NCI-H2227 (cell line): ENCODE data around the gene TXNDC12.

Experiments used
- DNase-seq: peaks from one replicate; lab custom pipeline; 2025; ENCODE audit not compliant: unreplicated experiment; lab: John Stamatoyannopoulos, UW

The TXNDC12 gene

DNA sequence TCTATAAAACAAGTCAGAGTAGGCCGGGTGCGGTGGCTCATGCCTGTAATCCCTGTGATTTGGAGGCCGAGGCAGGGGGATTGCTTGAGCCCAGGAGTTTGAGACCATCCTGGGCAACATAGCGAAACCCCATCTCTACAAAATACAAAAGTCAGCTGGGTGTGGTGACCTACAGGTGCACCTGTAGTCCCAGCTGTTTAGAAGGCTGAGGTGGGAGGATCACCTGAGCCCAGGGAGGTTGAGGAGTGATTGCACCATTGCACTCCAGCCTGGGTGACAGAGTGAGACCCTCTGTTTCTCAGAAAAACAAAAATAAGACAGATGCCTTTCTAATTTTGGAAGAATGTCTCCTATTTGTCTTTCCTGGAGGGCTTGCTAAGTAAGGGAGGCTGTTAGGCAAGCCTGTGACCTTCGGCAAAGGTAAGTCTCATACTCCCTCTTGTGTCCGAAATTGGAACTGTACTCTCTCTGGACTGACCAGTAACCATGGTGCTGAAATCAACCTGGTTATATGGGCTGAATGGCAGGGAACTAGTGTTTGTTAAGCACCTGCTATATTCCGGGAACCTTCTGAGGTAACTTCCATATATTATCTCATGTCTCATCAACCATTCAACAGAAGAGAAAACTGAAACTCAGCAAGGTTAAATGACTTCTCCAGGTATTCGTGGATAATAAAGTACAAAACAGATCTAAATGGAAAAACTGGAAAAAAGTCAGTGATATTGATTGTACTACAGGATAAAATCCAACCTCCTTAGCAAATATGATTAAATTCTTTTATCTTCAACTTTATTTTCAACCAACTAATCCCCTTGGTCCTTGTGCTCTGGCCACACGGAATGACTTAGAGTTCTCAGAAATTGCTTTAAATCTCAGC, 52.7 kb downstream of the TXNDC12 start:
- peak; percentile 93 for DNase-seq

DNA sequence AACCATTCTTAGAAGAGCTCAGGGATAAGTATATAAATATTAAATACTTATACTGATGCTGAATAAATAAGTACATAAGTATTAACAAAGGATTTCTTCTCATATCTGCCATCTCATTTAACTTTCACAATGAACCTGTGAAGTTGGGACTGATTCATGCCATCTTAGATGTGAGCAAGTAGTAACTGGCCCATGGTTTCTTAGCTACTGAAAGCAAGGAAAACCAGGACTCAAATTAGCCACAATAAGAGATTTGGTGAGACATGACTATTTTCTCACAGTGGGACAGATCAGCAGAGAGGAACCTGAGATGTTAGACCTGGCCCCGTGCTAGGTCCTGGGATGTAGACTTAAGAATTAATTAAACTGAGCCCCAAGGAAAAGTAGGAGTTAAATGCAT, 56.3 kb downstream of the TXNDC12 start:
- no peak for DNase-seq

DNA sequence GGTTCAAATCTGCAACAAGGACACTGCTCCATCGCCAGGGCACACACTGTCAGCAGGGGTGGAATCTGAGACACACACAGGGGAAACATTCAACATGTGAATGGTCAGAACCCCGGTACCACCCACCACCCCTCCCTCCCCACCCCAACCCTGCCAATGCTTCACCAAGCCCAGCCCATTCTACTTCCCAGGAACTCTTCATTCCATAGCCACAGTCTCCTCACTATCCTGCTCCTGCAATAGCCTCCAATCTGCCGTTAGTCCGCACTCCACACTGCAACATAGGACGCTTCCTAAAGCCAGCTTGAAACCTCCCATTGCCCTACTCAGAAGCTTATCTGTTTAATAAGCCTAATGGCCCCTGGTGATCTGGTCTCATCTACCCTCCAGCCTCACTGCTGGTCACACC, 57.0 kb downstream of the TXNDC12 start:
- DNase-seq = no peak

DNA sequence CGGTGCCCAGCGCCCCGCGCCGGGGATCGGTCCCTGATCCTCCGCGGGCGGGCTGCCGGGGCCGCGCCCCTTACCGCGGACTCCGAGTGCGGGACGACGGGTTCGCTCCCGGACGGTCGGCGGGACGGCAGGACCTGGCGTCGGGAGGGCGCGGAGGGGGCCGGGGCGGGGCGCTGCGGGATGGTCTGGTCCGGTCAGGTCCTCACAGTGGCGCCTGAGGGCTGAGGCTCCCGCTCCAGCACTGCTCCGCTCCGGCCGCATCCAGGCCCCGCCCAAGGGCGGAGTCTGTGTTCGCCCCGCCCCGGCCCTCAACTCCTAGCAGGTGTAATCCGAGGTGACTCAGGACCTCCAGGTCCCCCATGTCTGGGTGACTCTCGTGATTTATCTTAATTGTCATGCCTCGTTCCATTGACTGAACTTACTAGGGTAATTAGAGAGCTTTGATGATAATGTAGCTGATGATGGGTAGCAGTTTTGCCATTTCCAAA, 64.5 kb downstream of the TXNDC12 start, which contains the start of gene RAB3B:
TSS of gene RAB3B (minus strand) at position 223 of the 488 bp plus-strand sequence. CDS start 13,583 bp downstream, outside the sequence.
- DNase-seq = peak; percentile 85

DNA sequence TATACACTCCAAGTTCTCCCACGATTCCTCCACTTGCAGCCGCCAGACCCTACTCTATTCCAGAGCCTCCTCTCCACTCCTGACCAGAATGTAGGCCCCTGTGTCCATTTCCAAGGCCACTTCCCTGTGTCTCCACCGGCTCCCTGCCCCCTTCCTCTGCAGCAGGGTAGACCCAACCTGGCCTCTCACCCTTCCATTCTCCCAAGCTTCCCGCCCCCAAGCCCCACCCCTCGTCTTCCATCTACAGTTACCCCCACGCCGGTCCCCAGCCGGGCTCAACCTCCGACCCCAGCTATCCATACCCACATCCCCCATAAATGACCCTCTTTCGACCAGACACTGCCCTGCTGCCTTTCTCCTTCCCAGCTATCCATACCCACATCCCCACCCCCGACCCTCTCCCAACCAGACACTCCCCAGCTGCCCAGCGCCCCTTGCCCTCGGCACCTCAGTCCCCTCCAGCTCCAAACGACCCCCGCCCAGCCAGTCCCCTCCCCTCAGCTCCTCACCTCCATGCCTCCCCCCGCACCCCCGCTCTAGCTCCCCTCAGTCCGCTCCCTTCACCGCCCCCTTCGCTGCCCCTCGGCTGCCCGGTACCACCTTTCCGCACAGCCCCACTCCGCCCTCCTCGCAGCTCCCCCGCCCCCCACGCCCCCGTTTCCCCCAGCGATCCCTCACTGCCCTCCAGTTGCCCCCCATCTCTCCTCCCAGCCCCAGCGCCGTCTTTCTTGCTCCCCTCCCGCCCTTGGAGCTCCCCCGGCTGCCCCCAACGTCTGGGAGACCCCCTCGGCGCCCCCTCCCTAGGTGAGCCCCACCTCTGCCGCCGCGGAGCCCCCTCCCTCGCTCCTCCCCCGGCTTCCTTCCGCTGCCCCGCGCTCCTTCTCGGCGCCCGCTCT, 65.2 kb downstream of the TXNDC12 start:
- no peak for DNase-seq

DNA sequence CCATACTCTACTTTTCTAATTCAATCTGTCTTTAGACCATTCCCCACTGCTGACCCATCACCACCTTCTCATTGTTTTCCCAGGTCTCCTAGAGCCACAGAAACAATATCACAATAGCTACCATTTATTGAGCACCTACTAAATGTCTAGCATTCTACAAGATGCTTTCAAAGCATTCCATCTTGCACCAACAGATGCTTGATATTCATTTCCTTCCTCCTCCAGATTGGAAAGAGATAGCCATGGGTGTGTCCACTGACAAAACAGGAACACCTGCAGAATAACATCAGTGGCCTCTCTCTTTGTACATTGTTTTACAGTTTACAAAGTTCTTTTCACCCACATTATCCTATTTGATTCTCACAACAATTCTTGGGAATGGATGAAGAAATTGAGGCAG, 66.7 kb downstream of the TXNDC12 start:
- no peak for DNase-seq

DNA sequence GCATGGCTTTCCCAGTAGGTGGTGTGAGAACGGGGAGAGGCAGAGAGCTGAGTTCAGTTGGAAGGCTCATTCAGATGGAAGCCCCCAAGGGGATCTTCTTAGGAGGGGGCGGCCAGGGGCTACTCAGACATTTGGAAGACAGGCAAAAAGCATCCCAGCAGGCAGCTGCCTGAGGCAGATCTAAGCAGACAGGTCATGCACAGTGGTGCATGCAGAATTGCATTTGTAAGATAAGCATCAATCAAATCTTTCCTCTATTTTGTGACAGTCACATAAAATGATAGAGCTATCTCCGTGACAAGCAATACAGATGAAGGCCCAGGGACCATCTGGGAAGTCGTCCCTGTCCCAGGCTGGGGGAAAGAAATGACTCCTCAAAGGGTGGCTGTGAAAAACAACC, 68.3 kb downstream of the TXNDC12 start:
- DNase-seq = no peak

DNA sequence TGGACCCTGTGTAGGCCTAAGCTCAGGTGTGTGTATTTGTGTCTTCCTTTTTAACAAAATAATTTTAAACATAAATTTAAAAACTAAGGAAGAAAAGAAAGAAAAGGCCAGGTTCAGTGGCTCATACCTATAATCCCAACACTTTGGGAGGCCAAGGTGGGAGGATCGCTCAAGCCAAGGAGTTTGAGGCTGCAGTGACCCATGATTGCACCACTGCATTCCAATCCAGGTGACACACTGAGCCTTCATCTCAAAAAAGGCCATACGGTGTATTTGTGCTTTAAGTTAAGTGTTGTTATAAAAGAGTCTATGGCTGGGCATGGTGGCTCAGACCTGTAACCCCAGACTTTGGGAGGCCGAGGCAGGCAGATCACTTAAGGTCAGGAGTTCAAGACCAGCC, 72.8 kb downstream of the TXNDC12 start:
- no peak for DNase-seq

DNA sequence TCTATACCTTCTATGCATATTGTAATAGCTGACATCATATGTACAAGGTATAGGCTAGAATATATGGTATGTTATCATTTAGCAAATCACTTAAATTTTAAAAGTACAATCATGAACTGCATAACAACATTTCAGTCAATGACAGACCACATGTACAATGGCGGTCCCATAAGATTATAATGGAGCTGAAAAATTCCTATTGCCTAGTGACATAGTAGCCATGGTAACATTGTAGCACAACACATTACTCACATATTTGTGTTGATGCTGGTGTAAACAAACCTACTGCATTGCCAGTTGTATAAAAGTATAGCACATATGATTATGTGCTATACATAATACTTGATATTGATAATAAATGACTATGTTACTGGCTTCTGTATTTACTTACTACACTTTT, 73.4 kb downstream of the TXNDC12 start:
- no peak for DNase-seq

DNA sequence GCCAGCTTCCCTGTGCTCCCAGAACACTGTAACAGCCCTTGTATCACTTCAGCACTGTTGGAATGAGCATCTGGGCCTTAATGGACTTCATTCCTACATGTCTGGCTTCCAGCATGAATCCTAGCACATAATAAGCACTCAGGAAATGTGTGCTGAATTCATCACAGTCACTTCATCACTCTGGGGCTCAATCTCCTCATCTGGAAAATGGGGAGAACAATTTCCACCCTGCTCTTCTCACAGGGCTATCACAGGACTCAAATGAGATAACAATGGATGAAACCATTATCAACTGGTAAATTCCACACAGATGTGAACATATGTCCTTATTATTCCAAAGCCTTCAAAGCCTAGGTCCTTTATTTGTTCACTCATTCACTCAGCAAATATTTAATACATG, 76.9 kb downstream of the TXNDC12 start:
- DNase-seq = no peak

DNA sequence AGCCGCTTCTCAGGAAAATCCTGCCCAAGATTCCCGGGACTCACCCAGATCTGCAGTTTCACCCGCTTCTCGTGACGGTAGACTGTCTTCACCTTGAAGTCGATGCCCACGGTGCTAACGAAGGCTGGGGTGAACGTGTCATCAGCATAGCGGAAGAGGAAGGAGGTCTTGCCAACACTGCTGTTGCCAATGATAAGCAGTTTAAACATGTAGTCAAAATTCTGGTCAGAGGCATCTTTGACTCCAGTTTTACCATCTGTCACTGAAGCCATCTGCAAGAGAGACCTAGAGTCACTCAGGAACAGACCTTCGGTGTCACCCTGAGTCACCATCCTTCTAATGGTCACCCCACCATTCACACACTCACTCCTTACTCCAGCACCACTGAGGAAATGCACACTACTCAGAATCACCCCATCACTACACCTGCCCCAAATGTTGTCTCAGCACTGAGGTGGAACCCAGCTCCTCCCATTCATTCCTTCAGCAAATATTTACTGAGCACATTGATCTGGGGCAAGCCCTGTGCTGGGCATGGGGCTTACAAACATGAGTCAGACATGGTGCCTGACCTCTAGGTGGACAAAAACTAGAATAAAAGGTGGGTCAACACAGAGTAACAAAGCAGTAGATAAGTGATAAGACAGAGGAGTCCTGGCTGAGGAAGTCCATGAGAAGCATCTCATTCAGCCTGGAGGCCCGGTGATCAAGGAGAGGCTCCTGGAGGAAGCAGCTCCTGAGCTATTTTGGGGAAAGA, 78.0 kb downstream of the TXNDC12 start:
- DNase-seq = no peak

DNA sequence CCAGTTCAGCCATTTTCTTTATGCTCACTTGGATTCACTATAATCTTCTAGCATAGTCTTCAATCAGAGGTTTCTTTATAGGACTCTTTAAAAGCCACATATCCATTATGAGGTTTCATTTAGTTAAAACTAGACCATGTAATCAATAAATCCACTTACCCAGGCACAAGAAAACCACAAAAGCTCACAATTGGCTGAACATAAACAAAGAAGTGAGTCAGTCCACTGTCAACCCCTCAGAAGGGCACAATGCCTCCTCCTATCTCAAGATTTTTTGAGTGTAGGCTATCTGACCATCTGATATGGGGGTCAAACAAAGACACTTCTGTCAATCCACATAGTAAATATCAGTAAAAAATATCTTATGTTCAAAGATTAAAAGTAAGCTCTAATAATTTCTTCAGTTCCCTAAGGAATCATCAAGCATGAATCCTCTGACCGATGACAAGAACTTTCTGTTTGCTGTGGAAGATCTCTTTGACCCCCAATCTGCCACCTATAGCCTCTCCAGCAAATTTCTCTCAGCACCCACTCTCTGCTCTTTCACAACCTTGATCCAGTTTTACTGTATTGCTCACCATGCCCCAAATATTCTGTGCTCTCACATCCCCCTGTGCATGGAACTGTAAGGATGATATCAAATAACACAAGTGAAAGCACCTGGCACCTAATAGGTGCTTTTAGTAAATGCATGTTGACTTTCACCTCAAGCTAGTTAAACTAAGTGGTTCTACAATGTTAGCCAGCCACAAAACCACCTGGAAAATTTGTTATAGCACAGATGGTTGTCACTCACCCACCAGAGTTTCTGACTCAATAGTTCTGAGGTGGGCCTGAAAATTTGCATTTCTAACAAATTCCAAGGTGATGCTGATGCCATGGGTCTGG, 81.2 kb downstream of the TXNDC12 start:
- DNase-seq = no peak
